HG03378 (cell line): ENCODE results near the gene AGMAT.
"Not testable (repeated sequence)": the region's sequence is repeated elsewhere in the genome, so short reads cannot be mapped to it uniquely, and the experiment has no call there.

Experiments
- ATAC-seq: cut with Tn5 transposase; IDR thresholded peaks from one replicate; pipeline ENCODE4 v1.9.1; 2021; ENCODE audit warnings: mild to moderate bottlenecking, moderate library complexity; ENCODE audit not compliant: unreplicated experiment

AGMAT gene

GRCh38 chr1:15616373-15617172 lies 31.7 kb upstream of the AGMAT start:
- peak; percentile 10 for ATAC-seq

DNA sequence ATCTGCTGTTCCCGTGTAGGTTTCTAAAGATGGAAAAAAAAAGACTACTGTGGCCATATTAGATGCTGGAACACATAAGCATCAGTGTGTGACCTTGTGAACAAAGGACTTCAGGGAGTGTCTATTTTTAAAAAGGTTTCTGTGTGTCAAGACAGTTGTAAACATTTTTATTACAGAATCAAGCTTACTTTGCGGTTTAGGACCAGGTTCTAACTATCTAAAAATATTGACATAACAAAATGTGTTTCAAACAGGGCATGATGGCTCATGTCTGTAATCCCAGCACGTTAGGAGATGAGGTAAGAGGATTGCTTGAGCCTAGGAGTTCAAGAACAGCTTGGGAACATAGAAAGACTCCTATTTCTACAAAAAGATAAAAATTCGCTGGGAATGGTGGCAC lies 25.3 kb upstream of the AGMAT start:
- ATAC-seq, result no peak

DNA sequence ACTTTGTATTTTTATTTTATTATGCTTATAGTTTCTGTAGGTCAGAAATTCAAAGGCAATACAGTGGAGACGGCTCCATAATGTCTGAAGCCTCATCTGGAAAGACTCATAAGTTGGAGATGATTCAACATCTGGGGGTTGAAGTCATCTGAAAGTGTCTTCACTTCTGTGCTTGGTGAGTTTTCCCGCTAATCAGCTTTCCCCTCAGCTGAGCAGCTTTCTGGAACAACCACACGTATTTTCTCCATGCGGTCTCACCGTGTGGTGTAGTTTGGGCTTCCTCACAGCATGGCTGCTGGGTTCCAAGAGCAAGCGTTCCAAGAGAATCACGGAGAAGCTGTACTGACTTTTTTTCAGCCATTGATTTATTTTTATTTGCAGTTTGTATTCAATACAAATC lies 24.8 kb upstream of the AGMAT start:
- no peak for ATAC-seq

DNA sequence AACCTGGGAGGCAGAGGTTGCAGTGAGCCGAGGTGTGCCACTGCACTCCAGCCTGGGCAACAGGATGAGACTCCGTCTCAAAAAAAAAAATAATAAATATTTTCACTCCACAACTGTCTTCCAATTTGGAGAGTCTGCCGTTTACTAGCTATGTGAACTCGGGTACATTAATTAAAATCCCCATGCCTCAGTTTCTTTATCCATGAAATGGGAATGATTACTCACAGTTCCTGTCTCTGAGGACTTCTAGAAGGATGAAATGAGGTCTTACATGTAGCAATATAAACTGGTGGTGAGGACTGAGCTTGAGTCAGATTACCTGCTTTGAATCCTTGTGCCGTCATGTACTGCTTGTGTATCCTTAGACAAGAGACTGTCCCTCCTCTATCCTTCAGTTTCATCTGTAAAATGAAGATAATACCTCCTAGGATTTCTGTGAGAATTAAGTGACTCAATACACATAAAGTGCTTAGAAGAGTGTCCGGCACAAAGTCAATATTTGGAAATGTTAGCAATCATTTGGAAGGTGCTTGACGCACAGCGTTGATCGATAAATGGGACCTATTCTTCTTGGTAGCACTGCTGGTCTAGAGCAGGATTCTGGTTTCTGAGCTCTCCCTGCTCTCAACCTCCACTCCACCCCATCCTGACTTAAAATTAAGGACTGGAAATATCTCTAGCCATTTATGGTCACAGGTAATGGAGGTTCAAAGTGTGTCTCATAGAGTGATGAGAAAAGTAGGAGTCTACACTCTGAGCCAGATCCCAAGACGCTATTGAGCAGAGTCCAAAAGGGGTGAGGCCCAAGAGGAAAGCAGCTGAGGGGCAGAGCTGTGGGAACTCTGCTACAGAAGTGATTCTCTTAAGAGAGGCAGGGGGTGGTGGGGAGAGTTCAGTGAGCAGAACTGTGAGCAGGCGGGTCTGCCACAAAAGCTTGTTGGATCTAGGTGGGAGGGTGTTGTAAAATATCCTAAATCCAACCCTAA lies 20.8 kb upstream of the AGMAT start:
- ATAC-seq, result no peak

DNA sequence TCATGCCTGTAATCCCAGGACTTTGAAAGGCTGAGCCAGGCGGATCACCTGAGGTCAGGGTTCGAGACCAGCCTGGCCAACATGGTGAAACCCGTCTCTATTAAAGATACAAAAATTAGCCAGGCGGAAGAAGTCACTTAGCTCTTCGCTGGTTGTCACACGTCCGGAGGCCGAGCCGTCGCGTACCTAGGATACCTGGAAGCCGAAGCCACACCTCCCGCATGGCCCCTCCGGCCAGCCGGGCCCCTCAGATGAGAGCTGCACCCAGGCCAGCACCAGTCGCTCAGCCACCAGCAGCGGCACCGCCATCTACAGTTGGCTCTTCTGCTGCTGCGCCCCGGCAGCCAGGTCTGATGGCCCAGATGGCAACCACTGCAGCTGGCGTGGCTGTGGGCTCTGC lies 19.5 kb upstream of the AGMAT start:
- not testable (repeated sequence) for ATAC-seq

- ATAC-seq, result not testable (repeated sequence)
Observed at GRCh38 chr1:15603966-15604282, 19.1 kb upstream of the AGMAT start.

- peak; percentile 88 for ATAC-seq
Observed at GRCh38 chr1:15603050-15603965, 18.5 kb upstream of the AGMAT start.

GRCh38 chr1:15598436-15598835 lies 13.6 kb upstream of the AGMAT start:
- ATAC-seq, result no peak

- no peak for ATAC-seq
Observed at GRCh38 chr1:15595809-15596617, 11.2 kb upstream of the AGMAT start.

DNA sequence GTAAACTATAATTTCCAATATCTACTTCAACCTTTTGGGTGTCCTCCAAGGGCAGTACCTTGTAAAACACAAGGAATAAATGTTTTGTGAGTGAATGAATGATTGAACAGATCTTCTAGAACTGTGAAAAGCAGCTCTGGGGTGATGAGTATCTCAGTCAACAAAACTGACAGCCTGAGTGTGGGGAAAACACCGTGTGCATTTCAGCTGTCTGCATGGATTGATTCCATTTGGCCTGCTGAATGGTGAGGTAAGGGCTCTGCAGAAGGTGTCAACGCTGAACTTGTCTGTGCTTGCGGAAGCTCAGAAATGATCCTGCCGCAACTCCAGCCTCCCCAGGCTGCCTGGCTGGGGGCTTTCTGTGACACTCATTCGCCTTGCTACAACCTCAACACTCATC lies 7.4 kb upstream of the AGMAT start:
- no peak for ATAC-seq

GRCh38 chr1:15583016-15583706 lies 1.7 kb downstream of the AGMAT start:
- no peak for ATAC-seq

DNA sequence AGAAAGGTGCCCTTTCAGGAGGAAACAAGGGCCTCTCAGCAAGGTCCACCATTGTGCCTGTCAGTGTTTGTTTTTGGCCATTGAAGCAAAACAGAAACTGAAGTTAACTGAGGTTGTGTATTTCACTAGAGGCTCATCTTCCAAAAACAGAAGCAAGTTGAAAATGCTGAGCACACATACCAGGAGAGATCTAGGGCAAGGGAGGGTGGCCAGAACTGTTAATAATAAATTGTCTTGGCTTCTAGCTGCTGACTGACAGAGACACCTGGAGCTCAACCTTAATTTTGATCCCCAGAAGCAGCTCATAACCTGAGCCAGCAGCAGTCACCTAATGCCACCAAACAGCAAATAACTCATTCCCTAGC lies 5.2 kb downstream of the AGMAT start:
- ATAC-seq, result no peak

DNA sequence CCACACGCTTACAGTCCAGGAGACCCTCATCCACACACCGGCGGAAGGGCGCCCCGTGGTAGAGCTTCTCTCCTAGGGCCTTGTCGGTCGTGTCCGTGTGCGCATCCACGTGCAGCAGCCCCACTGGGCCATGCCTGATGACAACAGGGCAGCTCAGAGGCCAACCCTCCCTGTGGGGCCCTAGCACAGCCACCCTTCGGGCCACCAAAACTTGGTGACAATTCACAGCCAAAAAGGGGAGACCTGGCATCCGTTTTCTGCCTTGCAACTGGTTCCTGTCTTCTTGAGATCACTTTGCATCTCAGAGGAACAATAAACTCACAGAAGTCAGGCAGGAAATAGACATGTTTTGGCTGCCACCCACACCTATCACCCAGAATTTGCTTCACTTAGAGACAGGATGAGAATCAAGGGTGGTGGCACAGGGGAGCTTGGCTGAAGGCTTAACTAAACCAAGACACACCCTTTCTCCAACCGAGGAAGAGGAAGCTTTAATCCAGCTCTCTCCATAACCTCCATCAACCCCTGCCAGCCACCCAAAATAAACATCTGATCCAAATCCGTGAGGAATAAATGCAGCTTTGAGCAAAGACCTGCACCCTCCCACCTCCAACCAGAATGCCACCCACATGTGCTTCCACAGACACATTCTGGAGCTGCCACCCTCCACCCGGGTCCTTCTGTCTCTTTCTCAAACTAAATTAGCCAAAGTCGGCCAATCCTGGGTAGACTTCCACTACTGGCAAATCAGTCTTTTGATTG lies 5.7 kb downstream of the AGMAT start:
- ATAC-seq, result no peak

DNA sequence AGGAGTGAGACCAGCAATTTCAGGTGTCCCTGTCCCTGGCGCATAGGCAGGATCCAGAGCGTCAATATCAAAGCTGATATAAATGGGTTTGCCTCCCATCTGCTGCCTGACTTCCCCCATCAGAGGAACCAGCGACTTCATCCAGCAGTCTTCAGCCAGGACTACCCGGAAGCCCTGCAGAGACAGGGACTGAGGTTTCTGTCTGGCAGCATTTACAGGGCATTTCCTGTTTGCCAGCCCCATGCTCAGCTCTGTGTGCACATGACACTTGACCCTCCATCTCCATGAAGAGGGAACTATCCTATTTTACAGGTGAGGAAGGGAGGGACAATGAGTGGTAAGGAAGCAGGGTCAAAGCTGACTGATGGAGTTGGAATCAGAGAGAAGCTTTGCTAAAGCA lies 7.2 kb downstream of the AGMAT start:
- no peak for ATAC-seq

GRCh38 chr1:15575549-15576150 lies 9.2 kb downstream of the AGMAT start:
- no peak for ATAC-seq

GRCh38 chr1:15574741-15575140 lies 10.1 kb downstream of the AGMAT start:
- no peak for ATAC-seq

DNA sequence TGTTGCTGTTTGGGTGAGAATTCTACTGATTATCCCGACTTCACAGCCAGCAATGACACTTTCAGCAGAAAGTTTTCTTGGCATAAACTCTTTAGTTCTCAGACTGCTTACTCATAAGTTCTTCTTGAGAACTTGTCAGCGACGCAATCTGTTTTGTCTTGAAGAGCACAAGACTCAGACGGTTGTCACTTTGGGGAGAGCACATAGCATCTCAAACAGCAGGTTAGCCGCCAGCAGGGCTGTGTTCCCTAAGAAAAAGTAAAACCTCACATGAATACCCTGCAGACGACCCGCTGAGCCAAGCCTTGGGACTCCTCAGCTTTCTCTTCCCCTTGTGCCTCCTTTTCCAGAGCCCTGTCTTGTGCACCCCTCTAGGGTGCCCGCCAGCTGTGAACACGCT lies 11.4 kb downstream of the AGMAT start:
- ATAC-seq, result no peak

DNA sequence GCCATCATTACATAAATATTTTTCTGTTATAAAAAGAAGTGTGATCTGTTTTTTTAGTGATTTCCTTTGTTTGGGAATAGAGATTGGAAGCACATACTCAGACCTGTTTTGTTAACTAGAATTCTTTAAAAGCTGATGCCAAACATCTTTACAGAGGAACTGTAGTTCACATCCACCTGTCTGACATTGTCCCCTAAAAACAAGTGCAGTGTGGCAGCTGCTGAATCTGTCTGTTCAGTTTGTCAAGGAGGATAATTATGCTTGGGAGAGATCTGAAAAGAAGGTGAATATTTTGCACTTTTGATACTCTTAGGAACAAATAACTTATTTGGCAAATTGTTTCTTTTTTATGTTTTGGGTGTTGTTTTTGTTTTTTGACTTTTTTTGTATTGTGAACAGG lies 13.6 kb downstream of the AGMAT start:
- no peak for ATAC-seq

- no peak for ATAC-seq
Observed at GRCh38 chr1:15570861-15571260, 14.0 kb downstream of the AGMAT start.
